Tibial nerve (tissue), 4 donors: ENCODE measurements around the gene RHOBTB1.

Source experiments
- CTCF ChIP-seq, 5 experiments: fragments of 200-600 bp in 3 of 5; fragments of 450-650 bp in 2 of 5; sonication (generic) in 3 of 5; IDR thresholded peaks; one replicate each; pipeline ENCODE4 v1.5.1; 2016 to 2019; ENCODE audit warnings: antibody characterized with exemption in 5 of 5, mild to moderate bottlenecking in 3 of 5, moderate library complexity in 2 of 5
- EP300 ChIP-seq, 2 donors: sonication (generic); formaldehyde crosslinking; IDR thresholded peaks; one replicate each; pipeline ENCODE4 v1.6.1; 2017; ENCODE audit warnings: antibody characterized with exemption in 2 of 2, mild to moderate bottlenecking in 1 of 2
- POLR2A ChIP-seq, 2 donors: fragments of 450-650 bp; IDR thresholded peaks; one replicate each; pipeline ENCODE4 v1.6.1; 2017; ENCODE audit warnings: antibody characterized with exemption in 2 of 2, mild to moderate bottlenecking in 2 of 2, moderate library complexity in 2 of 2

- TF ChIP-seq POLR2A (IDR thresholded peaks at IDR 0.05) (no peak), CTCF (IDR thresholded peaks at IDR 0.05) (no peak), EP300 (IDR thresholded peaks at IDR 0.05) (no peak)
Observed at GRCh38 chr10:60853637-60854036, 90.3 kb downstream of the RHOBTB1 start.
